ENCODE data around the gene TMEM170B.
"Not testable (repeated sequence)": the region's sequence is repeated elsewhere in the genome, so short reads cannot be mapped to it uniquely, and the experiment has no call there.

The TMEM170B gene

DNA sequence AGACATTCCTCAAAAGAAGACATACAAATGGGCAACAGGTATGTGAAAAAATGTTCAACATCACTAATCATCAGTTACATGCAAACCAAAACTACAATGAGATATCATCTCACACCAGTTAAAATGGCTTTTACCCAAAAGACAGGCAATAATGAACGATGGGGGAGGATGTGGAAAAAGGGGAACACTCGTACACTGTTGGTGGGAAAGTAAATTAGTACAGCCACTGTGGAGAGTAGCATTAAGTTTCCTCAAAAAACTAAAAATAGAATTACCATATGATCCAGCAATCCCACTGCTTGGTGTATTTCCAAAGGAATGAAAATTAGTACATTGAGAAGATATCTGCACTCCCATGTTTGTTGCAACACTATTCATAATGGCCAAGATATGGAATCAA, 8.6 kb upstream of the TMEM170B start:
- no peak for DNase-seq (ENCODE audit: low read depth)

DNA sequence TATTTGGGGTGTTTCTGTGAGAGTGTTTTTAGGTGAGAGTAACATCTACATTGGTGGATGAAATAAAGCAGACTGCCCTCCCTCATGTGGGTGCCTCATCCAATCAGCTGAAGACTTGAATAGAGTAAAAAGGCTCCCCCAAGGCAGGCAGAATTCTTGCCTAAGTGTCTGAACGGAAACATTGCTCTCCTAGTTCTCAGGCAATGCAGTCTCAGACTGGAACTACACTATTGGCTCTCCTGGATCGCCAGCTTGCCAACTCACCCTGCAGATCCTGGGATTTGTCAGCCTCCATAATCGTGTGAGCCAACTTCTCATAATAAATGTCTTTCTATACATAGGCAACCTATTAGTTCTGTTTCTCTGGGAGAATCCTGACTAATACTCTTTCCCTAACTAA, 5.5 kb upstream of the TMEM170B start:
- no peak for DNase-seq (ENCODE audit: low read depth)

DNA sequence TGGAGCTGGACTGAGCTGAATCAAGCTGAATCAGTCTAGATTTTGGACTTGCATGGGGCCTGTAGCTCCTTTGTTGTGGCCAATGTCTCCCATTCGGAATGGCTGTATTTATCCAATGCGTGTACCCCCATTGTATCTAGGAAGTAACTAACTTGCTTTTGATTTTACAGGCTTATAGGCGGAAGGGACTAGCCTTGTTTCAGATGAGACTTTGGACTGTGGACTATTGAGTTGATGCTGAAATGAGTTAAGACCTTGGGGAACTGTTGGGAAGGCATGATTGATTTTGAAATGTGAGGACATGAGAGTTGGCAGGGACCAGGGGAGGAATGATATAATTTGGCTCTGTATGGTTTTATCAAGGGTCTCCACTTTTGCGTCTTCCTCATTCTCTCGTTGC, 3.0 kb upstream of the TMEM170B start:
- DNase-seq (ENCODE audit: low read depth) = no peak

DNA sequence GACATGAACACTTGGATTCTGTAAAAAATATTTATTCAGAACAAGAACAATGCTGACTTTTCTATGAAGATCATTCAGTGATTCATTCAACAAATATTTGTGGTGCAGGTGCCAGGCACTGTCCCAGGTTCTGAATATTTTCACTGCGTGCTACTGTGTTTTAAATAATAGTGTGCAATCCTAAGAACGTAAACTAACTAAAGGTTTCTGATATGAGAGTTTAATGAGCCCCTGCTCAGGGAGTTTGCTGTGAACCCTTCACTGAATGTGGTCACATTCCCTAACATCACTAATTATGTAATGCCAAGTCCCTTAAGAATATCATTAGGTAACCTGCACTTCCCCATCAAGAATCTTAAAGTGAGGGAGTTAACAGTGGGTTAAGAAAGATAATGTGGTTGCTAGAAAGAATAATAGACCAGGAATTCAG, 1.7 kb upstream of the TMEM170B start:
- DNase-seq (ENCODE audit: low read depth) = no peak

DNA sequence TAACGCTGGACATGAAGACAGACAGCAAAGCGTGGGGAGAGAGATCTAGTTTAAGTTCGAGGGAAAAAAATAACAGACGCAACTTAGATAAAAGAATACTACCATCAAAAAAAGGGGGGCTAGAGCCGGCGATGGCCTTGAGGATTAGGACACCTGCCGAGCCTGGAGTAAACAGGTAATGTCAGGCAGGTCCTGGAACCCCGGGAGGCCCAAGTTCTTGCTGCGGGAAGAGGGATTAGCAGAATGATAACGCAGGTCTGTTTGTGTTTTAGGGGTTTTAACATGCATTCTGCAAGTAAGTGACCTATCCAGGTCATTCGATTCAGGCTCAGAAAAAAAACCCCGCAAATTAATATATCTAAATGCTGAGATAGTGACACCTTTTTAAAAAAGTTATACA, 754 bp upstream of the TMEM170B start:
- no peak for DNase-seq (ENCODE audit: low read depth)

DNA sequence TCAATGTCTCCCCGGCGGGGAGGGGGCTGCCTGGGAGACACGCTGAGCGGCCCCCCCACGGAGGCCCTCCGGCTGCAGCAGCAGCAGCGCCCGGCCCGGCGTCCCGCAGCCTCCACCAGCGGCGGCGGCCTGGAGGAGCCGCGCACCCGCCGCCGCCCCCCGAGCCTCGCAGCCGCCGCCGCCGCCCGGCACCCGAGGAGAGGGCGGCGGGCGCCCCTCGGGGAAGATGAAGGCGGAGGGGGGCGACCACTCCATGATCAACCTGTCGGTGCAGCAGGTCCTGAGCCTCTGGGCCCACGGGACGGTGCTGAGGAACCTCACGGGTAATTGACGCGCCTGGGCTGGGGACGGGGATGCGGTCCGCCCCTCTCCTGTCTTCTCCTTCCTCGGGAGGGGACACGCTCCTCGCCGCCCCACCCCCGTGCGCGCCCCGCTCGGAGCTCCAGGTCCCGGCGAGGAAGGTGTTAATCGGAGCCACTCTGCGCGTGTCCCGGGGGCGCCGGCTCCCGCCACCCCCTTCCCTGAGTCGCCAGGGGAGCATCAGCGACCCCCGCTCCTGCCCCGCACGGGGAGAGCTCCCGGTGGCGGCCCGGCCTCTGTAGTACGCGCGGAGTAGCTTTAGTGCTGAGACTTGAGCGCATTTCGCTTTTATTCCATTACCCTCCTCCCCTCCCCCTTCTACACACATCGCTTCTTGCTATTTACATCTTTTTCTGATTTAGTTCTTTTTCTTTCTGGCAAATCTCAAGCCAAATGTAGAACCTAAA, 686 bp downstream of the TMEM170B start:
- peak; percentile 10 for DNase-seq (ENCODE audit: low read depth)

DNA sequence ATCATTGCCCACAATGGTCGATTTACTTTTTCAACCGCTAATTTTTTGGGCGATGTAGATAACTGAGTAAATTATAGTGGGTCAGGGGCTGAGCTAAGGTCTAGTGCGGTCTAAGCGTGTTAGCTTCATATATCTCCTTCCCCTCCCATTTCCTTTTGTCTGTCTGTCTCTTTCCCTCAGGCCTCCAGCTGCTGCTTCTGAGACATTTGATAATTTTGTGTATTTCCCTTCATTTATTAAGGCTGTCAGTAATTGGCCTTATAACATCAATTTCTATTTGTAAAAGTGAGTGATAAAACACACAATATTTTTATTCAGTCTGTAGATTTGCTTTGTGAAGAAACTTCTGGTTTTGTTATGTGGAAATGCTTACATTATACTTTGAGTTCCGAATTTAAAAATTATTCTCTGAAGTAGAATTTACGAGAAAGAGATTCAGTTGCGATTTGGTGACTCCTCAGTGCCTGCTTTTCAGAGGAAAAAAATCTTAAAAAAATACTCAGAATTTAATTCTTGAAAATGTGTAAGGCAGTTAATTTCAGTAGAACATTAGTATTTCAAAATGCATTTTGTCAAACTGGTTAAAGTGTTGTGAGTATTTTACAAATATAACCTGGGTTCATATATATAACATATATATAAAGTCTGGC, 1.4 kb downstream of the TMEM170B start:
- no peak for DNase-seq (ENCODE audit: low read depth)

DNA sequence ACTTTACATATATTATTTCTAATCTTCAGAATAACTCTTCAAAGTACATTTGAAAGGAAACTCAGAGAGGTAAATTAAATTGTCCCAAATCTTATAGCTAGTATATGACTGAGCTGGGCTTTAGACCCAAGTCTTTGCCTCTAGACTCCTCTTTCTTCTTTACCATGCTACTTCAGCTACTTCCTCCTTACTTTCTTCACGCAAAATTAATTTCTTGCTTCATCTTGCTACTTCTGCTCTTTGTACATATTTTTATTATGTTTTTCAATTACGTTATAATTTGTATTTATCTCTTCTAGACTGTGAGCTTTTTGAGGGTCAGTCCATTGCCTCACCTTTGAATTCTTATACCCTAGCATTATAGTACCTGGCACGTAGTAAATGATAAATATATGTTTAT, 5.3 kb downstream of the TMEM170B start:
- no peak for DNase-seq (ENCODE audit: low read depth)

DNA sequence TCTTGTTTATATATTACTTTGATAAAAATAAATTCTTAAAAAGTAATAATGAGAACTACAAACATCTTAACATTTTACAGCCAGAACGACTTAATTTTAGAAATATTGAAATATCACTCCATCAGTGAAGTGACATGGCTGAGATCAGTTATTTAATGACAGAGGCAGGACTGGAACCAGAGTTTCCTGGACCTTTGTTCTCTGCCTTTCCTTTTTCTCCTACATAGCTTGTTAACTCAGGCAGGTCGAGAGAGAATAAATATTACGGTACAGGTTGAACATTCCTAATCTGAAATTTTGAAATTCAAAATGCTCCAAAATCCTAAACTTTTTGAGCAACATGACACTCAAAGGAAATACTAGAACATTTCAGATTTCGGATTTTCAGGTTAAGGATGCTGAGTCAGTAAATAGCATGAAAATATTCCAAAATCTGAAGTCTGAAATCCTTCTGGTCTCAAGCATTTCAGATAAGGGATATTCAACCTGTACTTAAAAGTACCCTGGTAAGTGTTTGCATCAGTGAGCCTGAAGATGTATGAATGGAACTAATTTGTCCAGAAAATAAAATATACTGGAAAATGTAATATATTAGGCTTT, 6.5 kb downstream of the TMEM170B start:
- DNase-seq (ENCODE audit: low read depth) = no peak

DNA sequence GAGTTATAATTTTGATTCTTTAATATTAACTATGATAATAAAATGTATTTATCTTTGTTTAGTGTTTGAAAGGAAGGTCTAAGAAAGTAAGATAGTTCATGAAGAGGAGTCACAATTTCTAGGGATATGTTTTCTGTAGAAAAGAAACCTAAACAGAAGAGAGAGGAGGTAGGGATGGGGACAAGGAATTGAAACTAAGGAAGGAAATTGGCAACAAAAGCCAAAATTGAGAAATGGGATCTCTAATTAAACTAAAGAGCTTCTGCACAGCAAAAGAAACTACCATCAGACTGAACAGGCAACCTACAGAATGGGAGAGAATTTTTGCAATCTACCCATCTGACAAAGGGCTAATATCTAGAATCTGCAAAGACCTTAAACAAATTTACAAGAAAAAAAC, 10.3 kb downstream of the TMEM170B start:
- DNase-seq (ENCODE audit: low read depth) = not testable (repeated sequence)

DNA sequence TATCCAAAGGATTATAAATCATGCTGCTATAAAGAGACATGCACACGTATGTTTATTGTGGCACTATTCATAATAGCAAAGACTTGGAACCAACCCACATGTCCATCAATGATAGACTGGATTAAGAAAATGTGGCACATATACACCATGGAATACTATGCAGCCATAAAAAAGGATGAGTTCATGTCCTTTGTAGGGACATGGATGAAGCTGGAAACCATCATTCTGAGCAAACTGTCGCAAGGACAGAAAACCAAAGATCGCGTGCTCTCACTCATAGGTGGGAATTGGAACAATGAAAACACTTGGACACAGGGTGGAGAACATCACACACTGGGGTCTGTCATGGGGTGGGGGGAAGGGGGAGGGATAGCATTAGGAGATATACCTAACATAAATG, 11.0 kb downstream of the TMEM170B start:
- DNase-seq (ENCODE audit: low read depth) = not testable (repeated sequence)

DNA sequence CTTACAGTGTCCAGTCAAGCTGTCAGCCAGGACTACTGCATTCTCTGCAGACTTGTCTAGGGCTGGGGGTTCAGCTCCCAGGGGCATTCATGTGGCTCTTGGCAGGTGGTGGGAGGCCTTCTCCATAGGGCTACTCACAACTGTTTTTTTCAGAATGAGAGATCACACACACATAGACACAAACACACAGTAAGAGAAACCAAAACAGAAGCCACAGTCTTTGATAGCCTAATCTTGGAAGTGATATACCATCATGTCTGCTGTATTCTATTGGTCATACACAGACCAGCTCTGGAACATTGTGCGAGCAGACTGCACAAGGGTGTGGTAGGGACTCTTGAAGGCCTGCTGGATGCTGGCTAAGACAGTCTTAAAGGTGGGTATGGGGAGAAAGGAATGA, 13.5 kb downstream of the TMEM170B start:
- DNase-seq (ENCODE audit: low read depth) = no peak

DNA sequence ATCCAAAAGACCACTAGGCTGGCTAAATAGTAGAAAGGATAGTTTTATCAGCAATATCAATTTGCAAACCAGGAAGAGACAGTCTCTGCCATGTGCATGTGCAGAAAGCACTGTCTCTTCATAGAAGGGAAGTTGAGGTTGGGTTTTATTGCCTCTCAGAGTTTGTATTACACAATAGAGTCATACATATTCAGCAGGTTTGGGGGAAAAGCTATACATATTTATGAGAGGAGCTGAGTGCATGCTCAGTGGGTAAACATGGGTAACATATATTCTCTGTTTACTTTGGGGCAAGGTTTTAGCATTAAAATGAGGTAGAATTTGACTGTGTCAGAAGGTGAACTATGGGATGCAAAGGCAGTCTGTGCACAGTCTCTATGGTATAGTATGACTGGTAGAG, 14.9 kb downstream of the TMEM170B start:
- DNase-seq (ENCODE audit: low read depth) = no peak

DNA sequence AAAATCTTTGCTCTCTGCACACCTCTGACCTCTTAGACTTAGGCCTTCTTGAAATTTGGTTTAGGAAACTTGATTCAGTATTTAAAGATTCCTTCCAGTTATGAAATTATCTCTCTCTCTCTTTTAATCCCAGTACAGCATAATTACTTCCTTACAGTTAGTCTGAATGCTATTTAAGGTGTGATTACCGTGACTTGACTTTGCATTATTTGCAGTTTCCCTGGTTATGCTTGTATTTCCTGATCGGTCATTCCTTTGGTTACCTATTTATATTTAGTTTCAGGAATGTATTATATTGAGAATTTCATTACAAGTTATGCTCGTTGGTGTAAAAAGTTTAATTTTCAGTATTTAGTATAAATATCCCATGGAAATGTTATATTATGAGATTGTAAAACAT, 16.3 kb downstream of the TMEM170B start:
- no peak for DNase-seq (ENCODE audit: low read depth)

DNA sequence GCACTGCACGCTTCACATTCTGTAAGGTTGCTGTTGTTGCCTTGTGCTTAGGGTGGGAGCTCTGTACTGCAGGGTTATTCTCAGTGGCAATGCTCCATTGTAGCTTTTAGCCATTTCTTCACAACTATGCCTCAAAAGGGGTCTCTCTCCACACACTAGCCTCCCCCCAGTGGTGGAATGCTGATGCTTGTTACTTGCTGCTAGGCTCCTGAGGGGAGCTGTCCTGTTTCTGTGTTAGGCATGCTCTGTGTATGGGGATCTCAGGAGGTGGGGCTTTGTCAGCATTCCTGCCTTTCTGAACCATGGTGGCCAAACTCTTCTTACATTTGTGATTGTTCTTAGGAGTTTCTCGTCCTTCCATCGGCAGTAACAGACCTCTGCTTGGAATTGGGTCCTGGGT, 18.8 kb downstream of the TMEM170B start:
- no peak for DNase-seq (ENCODE audit: low read depth)

DNA sequence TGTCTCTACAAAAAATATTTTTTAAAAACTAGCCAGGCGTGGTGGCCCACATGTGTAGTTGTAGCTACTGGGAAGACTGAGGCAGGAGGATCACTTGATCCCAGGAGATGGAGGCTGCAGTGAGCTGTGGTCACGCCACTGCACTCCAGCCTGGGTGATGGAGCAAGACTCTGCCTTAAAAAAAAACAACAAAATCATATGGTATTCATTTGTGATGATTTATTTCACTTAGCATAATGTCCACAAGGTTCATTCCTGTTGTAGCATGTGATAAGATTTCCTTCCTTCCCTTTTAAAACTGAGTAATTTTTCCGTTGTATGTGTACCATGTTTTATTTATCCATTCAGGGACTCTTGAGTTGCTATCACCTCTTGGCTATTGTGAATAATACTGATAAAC, 26.2 kb downstream of the TMEM170B start:
- no peak for DNase-seq (ENCODE audit: low read depth)

DNA sequence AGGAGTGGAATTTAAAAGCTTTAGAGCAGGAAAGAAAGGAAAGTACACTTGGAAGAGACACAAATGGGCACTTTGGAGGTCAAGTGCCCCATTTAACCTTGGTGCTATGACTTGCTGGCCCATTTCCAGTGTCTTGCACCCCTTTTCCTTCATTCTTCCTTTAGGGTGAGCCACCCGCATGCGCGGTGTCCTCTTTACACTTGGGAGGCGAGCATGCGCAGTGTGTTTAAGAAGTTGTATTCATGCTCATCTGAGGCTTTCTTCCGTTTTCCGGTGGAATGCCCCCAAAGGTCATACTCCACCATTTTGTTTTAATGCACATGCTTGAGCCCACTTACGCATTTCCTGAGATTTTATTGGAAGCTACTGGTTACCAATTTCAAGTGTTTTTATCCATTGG, 29.1 kb downstream of the TMEM170B start:
- no peak for DNase-seq (ENCODE audit: low read depth)

DNA sequence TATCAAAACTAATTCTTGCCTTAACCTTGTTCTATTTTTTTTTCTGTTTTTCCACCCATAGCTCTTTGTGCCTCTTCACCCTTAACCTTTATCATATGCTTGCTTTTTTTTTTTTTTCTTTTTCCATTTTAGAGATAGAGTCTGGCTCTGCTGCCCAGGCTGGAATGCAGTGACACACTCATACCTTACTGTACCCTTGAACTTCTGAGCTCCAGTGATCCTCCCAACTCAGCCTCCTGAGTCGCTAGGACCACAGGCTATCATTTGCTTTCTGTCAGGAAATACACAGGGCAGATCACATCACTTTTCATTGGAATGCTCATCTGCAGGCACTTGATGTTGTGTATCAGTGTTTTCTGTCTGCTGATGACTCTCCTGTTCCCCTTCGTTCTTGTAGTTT, 33.5 kb downstream of the TMEM170B start:
- no peak for DNase-seq (ENCODE audit: low read depth)

DNA sequence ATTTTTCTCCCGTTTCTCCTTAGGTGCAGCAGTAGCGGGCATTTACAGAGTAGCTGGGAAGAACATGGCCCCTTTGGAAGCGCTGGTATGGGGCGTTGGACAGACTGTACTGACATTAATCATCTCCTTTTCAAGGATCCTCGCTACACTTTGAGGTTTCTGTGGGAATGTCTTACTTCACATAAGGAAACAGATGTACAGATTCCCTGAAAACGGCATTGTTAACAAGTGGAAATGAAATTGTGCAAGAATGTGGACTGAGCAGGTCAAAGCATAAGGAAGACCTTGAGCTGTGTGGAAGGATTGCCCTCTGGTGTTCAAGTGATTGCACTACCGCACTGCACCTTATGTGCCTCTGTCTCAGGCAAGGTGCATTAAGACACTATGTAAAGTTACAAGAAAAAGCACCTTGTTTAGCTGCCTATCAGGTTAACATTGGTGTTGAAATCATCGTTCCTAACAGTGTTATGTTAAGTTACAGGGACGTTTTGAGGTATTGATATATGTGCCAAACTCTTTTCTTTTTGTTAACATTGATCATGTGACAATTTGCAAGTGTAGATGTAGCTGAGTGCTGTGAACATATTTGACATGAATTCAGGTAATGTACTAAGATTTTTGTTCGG, 38.0 kb downstream of the TMEM170B start:
- DNase-seq (ENCODE audit: low read depth) = peak; percentile 19

DNA sequence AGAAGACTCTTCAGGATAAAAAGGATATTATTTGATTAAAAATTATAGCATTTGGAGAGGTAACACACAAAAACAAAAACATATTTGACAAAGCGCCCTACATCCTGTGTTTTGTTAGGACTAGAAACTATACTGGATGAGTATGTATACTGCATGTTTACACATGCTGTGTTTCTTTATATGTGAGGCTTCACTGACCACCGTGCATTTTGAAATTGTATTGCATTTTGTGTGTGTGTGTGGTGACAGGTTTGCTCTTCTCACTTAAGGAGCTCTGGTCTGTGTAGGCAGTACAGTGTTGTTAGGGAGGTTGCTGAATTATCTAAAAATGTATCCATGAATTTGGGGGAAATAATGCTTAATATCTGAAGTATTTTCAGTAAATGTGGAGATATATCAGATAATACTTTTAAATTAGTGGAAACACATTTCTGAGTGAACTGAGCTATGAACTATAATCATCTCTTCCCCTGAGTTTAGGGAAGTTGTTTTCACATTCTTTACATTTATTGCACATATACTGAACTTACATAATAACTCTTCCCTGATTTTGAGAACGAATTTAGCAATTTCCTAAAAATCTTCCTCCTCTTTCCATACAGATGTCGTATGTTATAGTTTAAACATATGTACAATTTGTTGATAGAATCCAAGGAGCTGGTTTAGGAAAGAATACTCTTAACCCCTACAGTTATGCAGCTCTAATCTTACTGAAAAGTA, 43.3 kb downstream of the TMEM170B start:
- no peak for DNase-seq (ENCODE audit: low read depth)

DNA sequence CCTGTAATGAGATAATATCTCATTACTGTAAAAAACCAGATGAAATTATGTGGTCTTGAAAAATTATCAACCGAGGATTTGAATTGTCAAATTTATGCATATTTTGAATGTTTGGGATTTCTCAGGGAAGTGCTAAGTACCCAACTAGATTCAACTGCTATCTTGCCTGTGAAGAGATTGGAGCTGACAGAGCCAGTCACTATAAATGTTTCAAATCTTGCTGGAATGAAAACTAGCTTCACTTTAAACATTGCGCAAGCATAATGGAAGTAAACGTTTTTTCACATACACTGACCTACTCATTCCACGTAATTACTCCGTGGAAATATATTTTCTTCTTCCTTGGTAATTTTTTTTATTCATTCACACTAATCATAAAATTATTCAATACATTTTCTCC, 46.7 kb downstream of the TMEM170B start:
- DNase-seq (ENCODE audit: low read depth) = no peak

DNA sequence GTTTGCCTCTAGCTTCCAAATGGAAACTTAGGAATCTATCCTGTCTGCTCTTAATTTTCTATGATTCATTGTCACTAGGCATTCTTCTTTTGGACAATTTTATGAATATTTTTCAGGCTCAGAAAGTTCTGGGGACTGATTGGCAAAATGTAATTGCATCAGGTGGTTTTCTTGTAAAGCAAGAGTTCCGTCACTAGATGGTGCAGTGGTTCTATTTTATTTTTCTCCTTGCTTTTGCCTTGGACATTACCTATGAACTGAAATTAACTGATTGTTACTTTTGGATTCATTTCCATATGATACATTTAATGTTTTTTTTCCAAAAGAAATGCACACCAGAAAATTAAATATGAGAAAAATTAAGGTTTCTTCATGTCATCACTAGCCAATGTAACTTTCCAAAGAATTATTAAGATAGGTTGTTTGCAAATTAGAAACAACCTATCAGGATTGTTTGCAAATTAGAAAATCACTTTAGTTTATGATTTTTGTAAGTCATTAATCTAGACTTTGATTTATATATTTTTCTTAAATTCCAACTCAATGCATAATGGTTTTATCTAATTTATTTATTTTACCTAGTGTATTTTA, 48.0 kb downstream of the TMEM170B start:
- DNase-seq (ENCODE audit: low read depth) = no peak
